Mucosa of stomach (tissue), 1 donor: ENCODE data around the gene UTRN.

Experiments
- H3K27me3 ChIP-seq: one replicate; pipeline ENCODE4 v1.7.0; 2013; ENCODE audit warnings: mild to moderate bottlenecking, low read length; ENCODE audit not compliant: control insufficient read depth, insufficient read depth
- H3K36me3 ChIP-seq: one replicate; pipeline ENCODE4 v1.7.0; 2013; ENCODE audit warnings: low read length; ENCODE audit not compliant: control insufficient read depth, insufficient read depth
- H3K4me1 ChIP-seq: one replicate; pipeline ENCODE4 v1.7.0; 2013; ENCODE audit warnings: mild to moderate bottlenecking, low read length; ENCODE audit not compliant: control insufficient read depth, insufficient read depth
- H3K4me3 ChIP-seq: one replicate; pipeline ENCODE4 v1.7.0; 2013; ENCODE audit warnings: low read length
- H3K9ac ChIP-seq: one replicate; pipeline ENCODE4 v1.7.0; 2013; ENCODE audit warnings: mild to moderate bottlenecking, low read length, moderate library complexity
- H3K9me3 ChIP-seq: one replicate; pipeline ENCODE4 v1.7.0; 2013; ENCODE audit warnings: mild to moderate bottlenecking, low read length, moderate library complexity; ENCODE audit not compliant: control insufficient read depth
- donor health status: Pancreatic carcinoma.

UTRN gene

GRCh38 chr6:144316862-144317195 lies 31.7 kb downstream of the UTRN start:
- no peaks in the 10 kb centered on the region for H3K27me3 ChIP-seq
- peaks cover 19% of the 10 kb centered on the region for H3K4me1 ChIP-seq
- H3K4me3 ChIP-seq: no peak overlapping the region
- H3K9me3 ChIP-seq: no peaks in the 10 kb centered on the region
- no peak overlapping the region for H3K9ac ChIP-seq
- H3K36me3 ChIP-seq: no peaks in the 10 kb centered on the region

GRCh38 chr6:144317736-144318135 lies 32.6 kb downstream of the UTRN start:
- Histone ChIP-seq H3K9ac (no peak overlapping the region), H3K27me3 (no peaks in the 10 kb centered on the region), H3K4me3 (no peak overlapping the region), H3K4me1 (peaks cover 19% of the 10 kb centered on the region), H3K9me3 (no peaks in the 10 kb centered on the region), H3K36me3 (no peaks in the 10 kb centered on the region)

GRCh38 chr6:144319211-144319610 lies 34.1 kb downstream of the UTRN start:
- Histone ChIP-seq H3K9me3 (no peaks in the 10 kb centered on the region), H3K36me3 (no peaks in the 10 kb centered on the region), H3K4me1 (peaks cover 20% of the 10 kb centered on the region), H3K9ac (no peak overlapping the region), H3K27me3 (no peaks in the 10 kb centered on the region), H3K4me3 (no peak overlapping the region)

GRCh38 chr6:144320741-144321140 lies 35.6 kb downstream of the UTRN start:
- Histone ChIP-seq H3K27me3 (no peaks in the 10 kb centered on the region), H3K36me3 (no peaks in the 10 kb centered on the region), H3K9me3 (no peaks in the 10 kb centered on the region), H3K4me3 (no peak overlapping the region), H3K4me1 (peaks cover 20% of the 10 kb centered on the region), H3K9ac (no peak overlapping the region)

GRCh38 chr6:144321839-144322591 lies 36.9 kb downstream of the UTRN start:
- Histone ChIP-seq H3K9ac (no peak overlapping the region), H3K9me3 (no peaks in the 10 kb centered on the region), H3K36me3 (no peaks in the 10 kb centered on the region)

GRCh38 chr6:144325232-144325631 lies 40.1 kb downstream of the UTRN start:
- H3K4me1 ChIP-seq: peaks cover 38% of the 10 kb centered on the region
- no peak overlapping the region for H3K9ac ChIP-seq
- H3K36me3 ChIP-seq: no peaks in the 10 kb centered on the region
- no peaks in the 10 kb centered on the region for H3K9me3 ChIP-seq
- no peaks in the 10 kb centered on the region for H3K27me3 ChIP-seq
- H3K4me3 ChIP-seq: no peak overlapping the region

More at GRCh38 chr6:144321839-144322591, 36.9 kb downstream of the UTRN start:
- Histone ChIP-seq H3K4me1 (peaks cover 21% of the 10 kb centered on the region), H3K4me3 (no peak overlapping the region), H3K27me3 (no peaks in the 10 kb centered on the region)

- peaks cover 46% of the 10 kb centered on the region for H3K4me1 ChIP-seq
- H3K9ac ChIP-seq: no peak overlapping the region
- H3K27me3 ChIP-seq: no peaks in the 10 kb centered on the region
- no peak overlapping the region for H3K4me3 ChIP-seq
- no peaks in the 10 kb centered on the region for H3K36me3 ChIP-seq
- H3K9me3 ChIP-seq: no peaks in the 10 kb centered on the region
Observed at GRCh38 chr6:144326393-144326792, 41.3 kb downstream of the UTRN start.

GRCh38 chr6:144327081-144327480 lies 41.9 kb downstream of the UTRN start:
- H3K4me1 ChIP-seq: peaks cover 53% of the 10 kb centered on the region
- no peak overlapping the region for H3K4me3 ChIP-seq
- no peaks in the 10 kb centered on the region for H3K9me3 ChIP-seq
- no peaks in the 10 kb centered on the region for H3K27me3 ChIP-seq
- H3K9ac ChIP-seq: no peak overlapping the region
- no peaks in the 10 kb centered on the region for H3K36me3 ChIP-seq

- Histone ChIP-seq H3K9me3 (no peaks in the 10 kb centered on the region), H3K9ac (no peak overlapping the region), H3K4me1 (peaks cover 42% of the 10 kb centered on the region), H3K4me3 (no peak overlapping the region), H3K36me3 (no peaks in the 10 kb centered on the region), H3K27me3 (no peaks in the 10 kb centered on the region)
Observed at GRCh38 chr6:144330017-144330987, 45.2 kb downstream of the UTRN start.

GRCh38 chr6:144331491-144331969 lies 46.4 kb downstream of the UTRN start:
- no peak overlapping the region for H3K4me3 ChIP-seq
- H3K27me3 ChIP-seq: no peaks in the 10 kb centered on the region
- peaks cover 53% of the 10 kb centered on the region for H3K4me1 ChIP-seq
- no peaks in the 10 kb centered on the region for H3K36me3 ChIP-seq
- no peak overlapping the region for H3K9ac ChIP-seq
- no peaks in the 10 kb centered on the region for H3K9me3 ChIP-seq

GRCh38 chr6:144332177-144332576 lies 47.0 kb downstream of the UTRN start:
- Histone ChIP-seq H3K4me1 (peaks cover 55% of the 10 kb centered on the region), H3K4me3 (no peak overlapping the region), H3K27me3 (no peaks in the 10 kb centered on the region), H3K9me3 (no peaks in the 10 kb centered on the region), H3K36me3 (no peaks in the 10 kb centered on the region), H3K9ac (no peak overlapping the region)

GRCh38 chr6:144334150-144334708 lies 49.1 kb downstream of the UTRN start:
- peaks cover 47% of the 10 kb centered on the region for H3K4me1 ChIP-seq

More at GRCh38 chr6:144334150-144334708, 49.1 kb downstream of the UTRN start:
- Histone ChIP-seq H3K9ac (no peak overlapping the region), H3K9me3 (no peaks in the 10 kb centered on the region), H3K27me3 (no peaks in the 10 kb centered on the region), H3K4me3 (no peak overlapping the region), H3K36me3 (no peaks in the 10 kb centered on the region)
